KG1 (cell line): ENCODE measurements around the gene ETV5.
A peak's percentile ranks its signal among the peaks of the same experiment; 100 is the strongest.

ENCODE experiments used
- DNase-seq: peaks from one replicate; lab custom pipeline; 2025; lab: John Stamatoyannopoulos, UW

ETV5 gene

DNA sequence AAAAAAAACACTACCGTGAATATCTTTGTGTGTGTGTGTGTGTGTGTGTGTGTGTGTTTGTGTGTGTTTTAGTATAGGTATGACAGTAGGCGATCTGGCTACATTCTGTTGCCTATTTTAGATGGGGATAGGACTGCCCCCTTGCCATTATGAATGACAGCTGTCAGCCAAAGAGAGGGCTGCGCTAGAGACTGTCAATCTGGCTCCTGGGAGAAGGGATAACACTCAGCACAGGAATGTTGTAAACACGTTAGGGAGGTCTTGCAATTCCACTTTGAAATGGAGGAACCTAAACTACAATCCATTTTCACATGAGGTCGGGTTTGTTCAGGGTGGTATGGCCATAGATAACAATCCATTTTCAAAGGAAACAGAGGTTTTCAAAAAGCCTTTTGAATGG lies 14.1 kb upstream of the ETV5 start:
- DNase-seq = no peak

DNA sequence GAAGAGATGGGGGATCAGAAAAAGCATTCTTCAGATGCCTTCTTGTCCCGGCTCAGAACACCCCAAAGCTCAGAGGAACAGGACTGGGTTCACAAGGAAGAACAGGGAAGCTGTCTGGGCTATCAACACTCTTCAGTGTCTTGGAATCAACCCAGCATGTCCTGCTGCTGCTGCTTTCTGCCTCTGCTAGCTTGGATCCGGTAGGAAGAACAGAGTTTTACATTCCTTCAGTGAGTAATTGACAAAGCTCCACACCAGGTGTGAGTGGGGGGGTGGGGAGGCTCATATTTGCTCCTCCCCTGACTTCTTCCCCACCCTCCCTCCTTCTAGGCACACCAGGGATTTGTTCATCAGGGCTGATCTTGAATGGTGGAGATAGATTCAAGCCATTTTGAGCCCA lies 13.1 kb upstream of the ETV5 start:
- DNase-seq = no peak

GRCh38 chr3:186121278-186121677 lies 12.4 kb upstream of the ETV5 start:
- no peak for DNase-seq

- DNase-seq = no peak
These were observed 10.6 kb upstream of the ETV5 start for GRCh38 chr3:186119499-186119898.

DNA sequence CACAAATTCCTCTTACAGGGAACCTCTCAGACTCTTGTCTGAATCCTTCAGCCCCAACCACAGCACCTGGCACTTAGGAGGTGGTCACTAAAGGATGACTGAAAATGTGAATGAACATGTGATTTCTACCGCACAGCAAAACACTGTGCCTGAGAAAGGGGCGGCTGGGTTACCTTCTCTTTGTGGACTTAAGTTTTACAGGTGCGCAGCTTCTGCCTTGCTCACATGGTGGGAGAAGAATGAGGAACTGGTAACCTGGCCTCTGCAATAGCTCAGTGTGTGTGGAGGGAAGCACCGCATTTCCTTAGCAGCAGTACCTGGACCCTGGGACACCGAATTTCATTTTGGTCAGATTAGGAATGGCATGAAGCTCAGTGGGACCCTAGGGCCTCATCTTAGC lies 9.8 kb upstream of the ETV5 start:
- no peak for DNase-seq

DNA sequence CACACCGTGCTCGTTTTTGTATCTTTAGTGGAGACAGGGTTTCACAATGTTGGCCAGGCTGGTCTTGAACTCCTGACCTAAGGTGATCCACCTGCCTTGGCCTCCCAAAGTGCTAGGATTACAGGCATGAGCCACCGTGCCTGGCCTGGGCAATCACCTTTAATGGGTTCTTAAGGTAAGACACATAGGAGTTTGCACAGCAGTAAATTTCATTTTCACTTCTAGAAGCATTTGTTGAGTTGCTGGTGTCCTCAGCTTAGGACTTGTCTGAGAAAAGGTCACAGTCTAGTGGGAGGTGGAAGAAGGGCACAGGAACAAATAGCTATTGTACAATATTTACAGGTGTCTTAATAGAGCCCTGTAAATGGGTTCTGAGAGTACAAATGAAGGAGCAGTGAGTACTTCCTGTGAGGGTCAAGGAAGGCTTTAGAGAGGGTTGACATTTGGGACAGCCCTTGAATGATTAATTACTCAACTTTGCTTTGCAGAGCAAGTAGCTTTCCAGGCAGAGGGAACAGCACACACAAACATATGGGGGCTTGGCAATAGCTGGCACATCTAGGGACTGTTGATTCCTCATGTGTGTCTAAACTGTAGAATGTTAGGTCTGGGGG lies 8.7 kb upstream of the ETV5 start:
- no peak for DNase-seq

GRCh38 chr3:186115239-186115996 lies 6.5 kb upstream of the ETV5 start:
- no peak for DNase-seq

- DNase-seq = no peak
These were observed 2.4 kb upstream of the ETV5 start for GRCh38 chr3:186110975-186111974.

- no peak for DNase-seq
These were observed 1.3 kb upstream of the ETV5 start for GRCh38 chr3:186109897-186110803.

DNA sequence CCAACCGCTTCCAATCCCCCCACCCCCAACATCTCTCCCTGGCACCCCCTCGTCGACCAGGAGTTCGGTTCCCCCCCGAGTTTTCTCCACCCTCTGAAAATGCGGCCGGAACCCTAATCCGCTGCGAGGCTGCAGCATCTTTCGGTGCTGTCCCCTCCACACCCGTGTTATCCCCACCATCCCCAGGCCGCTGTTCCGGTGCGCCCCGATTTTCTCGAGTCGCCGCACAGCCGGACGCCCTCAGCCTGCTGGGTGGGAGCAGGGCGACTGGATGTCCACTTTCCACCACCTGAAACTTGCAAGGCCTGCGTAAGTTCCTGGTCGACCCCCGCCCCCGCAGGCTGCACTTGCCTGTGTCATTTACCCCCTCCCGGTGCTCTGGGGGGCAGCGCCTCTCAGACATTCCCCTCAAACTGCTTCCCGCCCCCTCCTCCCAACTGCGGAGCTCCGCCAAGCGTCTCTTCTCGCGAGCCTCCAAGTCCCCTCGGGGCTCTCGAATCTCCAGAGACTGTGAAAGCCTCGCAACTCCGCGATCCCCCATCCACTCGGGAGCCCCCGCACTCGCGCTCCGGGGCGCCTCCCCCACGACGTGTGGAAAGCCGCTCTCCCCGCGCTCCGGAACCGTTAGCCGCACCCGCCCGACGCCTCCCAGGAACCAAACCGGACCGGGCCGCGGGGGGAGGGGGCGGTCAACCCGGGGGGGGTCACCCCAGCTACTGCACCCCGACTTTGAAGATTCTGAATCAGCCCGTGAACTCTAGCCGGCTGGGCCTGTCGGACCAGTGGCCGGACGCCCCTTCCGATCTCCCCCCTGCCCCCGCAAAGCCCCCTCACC lies 566 bp downstream of the ETV5 start:
- no peak for DNase-seq

- DNase-seq = peak; percentile 47
These were observed 1.4 kb downstream of the ETV5 start for GRCh38 chr3:186107215-186108105.

DNA sequence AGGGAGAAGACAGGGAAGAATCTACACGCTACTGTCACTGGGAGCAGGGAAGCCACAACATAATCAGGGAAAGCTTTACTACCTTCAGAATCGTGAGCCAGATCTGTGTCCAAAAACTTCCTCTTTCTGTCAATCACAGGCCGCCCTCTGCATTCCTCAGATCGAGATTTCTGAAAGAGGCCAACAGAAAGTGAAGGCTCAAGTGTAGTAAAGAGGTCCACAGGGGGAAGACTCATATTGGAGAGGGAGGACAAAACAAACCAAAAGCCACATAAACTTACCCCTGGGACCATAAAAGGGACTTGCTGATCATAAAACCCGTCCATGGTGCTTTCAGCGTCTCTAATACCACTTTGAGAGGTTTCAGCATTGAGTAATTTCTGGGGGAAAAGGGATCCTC lies 3.3 kb downstream of the ETV5 start:
- DNase-seq = no peak

DNA sequence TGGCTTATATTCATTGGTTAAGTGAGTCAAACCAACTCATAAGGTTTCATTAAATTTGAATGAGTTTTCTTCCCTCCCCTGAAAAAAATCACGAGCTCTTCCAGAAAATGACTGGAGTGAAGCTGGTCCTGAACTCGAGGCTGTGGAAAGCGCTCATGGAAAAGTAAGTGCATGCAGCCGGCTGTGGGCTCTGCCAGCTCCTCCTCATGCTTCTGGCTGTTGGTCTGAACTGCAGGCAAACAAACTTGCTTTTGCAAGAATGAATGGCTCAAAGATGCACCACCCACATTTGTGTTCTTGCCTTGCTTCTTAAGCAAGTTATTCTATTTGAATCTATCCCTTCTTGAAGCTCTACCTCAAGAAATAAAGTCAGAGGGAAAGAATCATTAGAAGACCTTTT lies 6.2 kb downstream of the ETV5 start:
- DNase-seq = no peak

DNA sequence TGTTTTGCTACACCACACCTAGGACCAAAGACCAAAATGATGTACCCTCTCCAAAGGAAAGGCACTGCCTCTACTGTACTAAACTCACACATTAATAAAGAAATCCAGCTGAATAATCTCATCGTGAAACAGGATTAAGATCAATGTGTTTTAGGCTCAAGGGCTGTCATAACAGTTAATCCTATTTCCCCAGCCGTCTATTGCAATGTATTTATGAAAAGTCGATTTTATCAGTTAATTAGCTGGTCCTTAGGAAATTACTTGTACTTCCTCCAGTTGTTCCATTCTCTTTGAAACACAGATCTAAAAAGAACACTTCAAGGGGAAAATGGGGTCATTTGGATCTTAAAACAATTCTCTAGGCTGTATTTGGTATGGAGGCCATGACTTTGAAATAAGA lies 8.5 kb downstream of the ETV5 start:
- no peak for DNase-seq

- DNase-seq = no peak
These were observed 9.7 kb downstream of the ETV5 start for GRCh38 chr3:186099178-186099577.

GRCh38 chr3:186098740-186099139 lies 10.1 kb downstream of the ETV5 start:
- no peak for DNase-seq

GRCh38 chr3:186097663-186098451 lies 11.0 kb downstream of the ETV5 start:
- DNase-seq = no peak

DNA sequence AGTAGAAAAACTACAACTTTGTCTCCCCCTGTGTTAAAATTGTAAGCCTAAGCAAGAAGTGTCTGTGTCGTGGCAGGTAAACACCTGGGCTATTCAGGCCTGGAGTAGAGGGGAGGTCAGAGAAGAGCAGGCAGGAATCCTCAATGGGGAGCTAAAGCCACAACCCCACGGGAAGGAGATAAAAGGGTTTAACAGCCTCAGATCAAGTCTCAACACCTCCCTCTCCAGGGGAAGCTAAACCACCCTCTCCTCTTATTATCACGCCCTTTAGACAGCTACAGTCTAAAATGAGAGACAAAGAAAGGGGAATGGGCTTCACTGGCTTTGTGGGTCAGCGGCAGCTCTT lies 11.6 kb downstream of the ETV5 start:
- no peak for DNase-seq

- DNase-seq = no peak
These were observed 12.6 kb downstream of the ETV5 start for GRCh38 chr3:186096290-186096689.
